Inflammatory macrophage treated with lipopolysaccharide for 1 hour (primary cell): ENCODE data around the gene WDR35.

Experiments used
- DNase-seq, 2 donors: peaks; one replicate each; pipeline ENCODE4 v3.0.0-alpha.2; 2020 to 2022

WDR35 gene

GRCh38 chr2:19868701-19869580 lies 121.0 kb downstream of the WDR35 start:
- DNase-seq: peak; percentile 31 to 36

DNA sequence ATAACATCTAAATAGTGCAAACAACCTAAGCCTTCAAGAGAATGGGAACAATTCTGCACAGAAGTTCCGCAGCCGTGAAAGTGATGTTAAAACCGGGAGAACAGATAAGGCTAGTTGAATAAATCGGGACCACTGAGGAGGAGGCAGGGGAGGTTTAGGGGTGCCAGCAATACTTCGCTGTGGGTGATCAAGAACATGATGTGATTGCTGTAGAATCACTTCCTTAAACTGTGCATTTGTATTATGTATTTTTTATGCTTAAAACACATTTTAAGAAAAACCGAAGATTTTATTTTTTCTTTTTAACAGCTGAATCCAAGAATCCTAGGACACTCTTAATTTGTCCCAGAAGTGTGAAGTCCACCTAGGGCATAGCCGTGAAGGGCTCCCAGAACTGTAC lies 121.7 kb downstream of the WDR35 start:
- no peak for DNase-seq

GRCh38 chr2:19866771-19867170 lies 123.1 kb downstream of the WDR35 start:
- DNase-seq: peak; percentile 25 to 54

- DNase-seq: peak in 1 of 2 donors; percentile 46
These were observed 124.8 kb downstream of the WDR35 start for GRCh38 chr2:19865151-19865550.

GRCh38 chr2:19864381-19864780 lies 125.5 kb downstream of the WDR35 start:
- no peak for DNase-seq

DNA sequence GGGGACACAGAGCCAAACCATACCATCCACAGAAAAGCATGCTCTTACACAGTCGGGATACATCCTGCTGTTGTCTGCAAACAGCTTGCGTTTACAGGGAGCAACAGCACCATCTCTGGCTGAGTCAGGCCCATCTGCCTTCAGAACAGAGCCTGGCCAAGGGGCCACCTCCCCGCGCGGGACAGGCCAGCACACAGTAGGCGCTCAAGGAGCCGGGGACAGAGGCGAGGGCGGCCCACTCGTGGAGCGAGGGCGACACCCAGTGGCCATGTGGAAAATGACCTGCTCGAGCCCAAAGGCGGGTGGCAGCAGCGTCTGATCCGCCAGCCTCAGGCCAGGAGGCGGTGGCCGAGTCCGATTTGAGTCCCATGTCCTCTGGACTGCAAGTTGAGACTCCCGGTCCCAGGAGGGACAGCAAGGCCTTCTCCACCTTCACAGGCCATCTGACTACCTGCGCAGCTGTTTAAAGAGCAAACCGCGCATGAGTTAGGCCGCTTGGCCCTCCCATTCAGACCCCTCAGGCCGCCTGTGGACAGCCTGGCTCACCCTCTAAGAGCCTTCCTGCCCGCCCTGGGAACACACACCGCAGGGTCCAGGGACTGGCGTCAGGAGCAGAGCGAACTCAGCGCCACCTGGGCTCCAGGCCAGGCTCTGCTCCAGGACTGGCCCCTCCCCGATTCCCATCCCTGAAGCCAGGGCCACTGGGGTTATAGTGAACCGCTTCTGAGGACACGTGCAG lies 126.4 kb downstream of the WDR35 start:
- peak; percentile 32 to 80 for DNase-seq

- no peak for DNase-seq
These were observed 128.1 kb downstream of the WDR35 start for GRCh38 chr2:19861813-19862212.
